Astrocyte of the spinal cord (primary cell): ENCODE measurements around the gene BPHL.

Experiments used
- DNase-seq: peaks from one replicate; pipeline ENCODE4 v3.0.0; 2011; ENCODE audit warnings: low read depth, low spot score
- H3K4me3 ChIP-seq: 2 replicates; pipeline ENCODE4 v1.5.1; 2011; ENCODE audit warnings: low read depth, mild to moderate bottlenecking, low read length, moderate library complexity
- in situ Hi-C: cut with HindIII; loops from 2 replicates; pipeline ENCODE4 v1.10.0; 2017; ENCODE audit warnings: low sequenced_read_pairs
- TF ChIP-seq, protein P1 (sequence below): IDR thresholded peaks from 2 replicates; pipeline ENCODE4 v1.5.1; 2012; ENCODE audit warnings: low read depth, mild to moderate bottlenecking, low read length, inconsistent platforms

Gene BPHL

DNA sequence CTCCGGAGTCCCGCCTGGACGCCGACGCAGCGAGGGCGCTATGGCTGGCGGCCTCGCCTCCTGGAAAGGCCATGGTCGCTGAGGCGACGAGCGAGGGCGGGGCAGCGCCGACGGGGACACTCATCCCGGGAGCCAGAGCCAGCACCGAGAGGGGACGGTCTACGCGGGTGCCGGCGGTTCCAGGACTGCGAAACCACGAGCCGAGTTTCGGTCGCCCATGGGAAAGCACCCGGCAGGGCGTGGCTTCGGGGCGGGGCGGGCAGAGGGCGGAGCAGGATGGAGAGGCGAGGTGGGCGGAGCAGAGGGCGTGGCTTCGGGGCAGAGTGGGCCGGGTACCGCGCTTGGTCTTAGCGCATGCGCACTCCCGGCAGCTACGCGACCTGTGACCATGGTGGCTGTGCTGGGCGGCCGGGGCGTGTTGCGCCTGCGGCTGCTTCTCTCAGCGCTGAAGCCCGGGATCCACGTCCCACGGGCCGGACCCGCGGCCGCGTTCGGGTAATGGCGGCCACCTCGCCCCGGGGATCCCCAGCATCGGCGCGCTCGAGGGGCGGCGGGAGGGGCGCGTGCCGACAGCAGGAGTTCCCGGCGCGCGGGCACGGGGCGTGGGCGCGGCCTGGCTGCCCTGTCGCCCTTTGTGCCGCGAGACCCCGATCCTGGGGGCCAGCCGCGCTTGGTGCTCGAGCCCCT is at the start of gene BPHL:
Gene BPHL (plus strand): TSS at position 359 of the 687 bp plus-strand sequence. CDS start 30 bp downstream, at position 389.
- TF ChIP-seq, protein P1, sequence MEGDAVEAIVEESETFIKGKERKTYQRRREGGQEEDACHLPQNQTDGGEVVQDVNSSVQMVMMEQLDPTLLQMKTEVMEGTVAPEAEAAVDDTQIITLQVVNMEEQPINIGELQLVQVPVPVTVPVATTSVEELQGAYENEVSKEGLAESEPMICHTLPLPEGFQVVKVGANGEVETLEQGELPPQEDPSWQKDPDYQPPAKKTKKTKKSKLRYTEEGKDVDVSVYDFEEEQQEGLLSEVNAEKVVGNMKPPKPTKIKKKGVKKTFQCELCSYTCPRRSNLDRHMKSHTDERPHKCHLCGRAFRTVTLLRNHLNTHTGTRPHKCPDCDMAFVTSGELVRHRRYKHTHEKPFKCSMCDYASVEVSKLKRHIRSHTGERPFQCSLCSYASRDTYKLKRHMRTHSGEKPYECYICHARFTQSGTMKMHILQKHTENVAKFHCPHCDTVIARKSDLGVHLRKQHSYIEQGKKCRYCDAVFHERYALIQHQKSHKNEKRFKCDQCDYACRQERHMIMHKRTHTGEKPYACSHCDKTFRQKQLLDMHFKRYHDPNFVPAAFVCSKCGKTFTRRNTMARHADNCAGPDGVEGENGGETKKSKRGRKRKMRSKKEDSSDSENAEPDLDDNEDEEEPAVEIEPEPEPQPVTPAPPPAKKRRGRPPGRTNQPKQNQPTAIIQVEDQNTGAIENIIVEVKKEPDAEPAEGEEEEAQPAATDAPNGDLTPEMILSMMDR: no peak
- peak; percentile 92 for DNase-seq
- in situ Hi-C loops: no loop called here
- H3K4me3 ChIP-seq: peak within 1 kb of the TSS; percentile 75

DNA sequence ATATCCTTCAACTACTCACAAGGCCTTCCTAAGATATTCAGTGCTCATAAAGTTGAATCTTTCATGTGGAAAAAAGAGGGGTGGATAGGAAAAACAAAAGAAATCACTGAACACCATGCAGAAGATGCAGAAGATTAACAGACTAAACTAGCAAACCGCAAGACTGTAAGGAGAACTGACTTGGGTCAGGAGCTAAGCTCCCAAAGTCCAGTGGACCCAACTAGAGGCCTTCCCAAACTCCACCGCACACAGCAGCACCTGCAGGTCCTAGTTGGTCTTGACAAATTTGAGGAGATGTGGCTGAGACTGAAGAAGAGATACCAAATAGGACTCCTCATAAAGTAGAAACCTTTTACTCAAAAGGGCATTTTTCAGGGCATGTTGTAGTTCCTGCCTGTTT is 46.9 kb upstream of the BPHL start:
- no peak overlapping the region for H3K4me3 ChIP-seq
- TF ChIP-seq, protein P1: no peak
- in situ Hi-C loops: no loop called here
- DNase-seq: no peak

DNA sequence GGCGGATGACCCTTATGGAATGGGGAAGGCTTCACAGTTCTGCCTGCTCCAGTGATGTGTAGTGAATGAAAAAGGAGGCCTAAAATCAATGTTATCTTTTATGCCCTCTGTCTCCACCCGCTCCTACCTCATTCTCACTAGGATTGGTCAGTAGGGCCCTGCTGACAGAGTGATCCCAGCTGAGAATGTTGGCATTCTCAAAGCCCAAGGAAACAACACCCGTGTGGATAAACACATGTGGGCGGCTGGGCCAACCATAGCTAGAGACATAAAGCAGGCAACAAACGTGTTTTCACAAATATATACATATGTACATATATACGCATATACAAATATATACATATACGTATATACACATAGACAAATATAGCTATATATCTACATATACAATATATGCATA is 45.7 kb upstream of the BPHL start:
- in situ Hi-C loops: no loop called here
- DNase-seq: no peak
- H3K4me3 ChIP-seq: no peak overlapping the region
- TF ChIP-seq, protein P1: no peak

DNA sequence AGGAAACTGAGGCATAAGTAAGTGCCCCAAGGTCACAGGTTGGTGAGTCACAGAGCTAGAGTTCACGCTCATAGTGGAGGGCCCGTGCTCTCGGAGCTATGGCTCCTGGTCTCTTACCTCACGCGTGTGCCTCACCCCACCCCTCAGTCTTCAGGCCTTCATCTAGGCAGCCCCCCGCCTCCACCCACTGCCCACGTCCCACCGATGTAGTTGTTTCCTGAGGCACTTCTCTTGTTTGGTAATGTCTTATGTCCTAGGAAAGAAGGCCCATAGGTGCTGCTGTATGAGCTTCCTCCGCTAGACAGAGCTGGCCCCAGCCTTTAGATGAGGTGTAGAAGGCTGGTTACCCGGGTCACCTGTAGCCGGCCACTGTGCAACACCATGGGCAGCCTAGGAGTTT is 45.1 kb upstream of the BPHL start:
- TF ChIP-seq, protein P1: no peak
- H3K4me3 ChIP-seq: no peak overlapping the region
- in situ Hi-C loops: no loop called here
- DNase-seq: no peak

DNA sequence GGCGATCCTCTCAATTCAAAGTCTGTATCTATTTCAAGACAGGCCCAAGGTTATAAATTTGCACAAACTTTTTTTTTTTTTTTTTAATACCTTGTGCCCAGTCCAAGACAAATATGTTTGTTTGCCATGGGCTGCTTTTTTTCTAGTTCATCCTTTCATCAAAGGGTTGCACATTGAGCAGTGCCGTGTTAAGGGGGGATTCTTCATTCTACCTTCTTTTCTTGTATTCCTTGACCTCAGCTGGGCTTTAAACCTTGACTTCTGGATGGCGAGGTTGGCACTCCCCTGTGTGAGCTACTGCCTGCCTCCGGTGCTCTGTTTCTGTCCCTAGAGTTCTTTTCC is 42.8 kb upstream of the BPHL start:
- in situ Hi-C loops: no loop called here
- DNase-seq: no peak
- no peak overlapping the region for H3K4me3 ChIP-seq
- TF ChIP-seq, protein P1: no peak

DNA sequence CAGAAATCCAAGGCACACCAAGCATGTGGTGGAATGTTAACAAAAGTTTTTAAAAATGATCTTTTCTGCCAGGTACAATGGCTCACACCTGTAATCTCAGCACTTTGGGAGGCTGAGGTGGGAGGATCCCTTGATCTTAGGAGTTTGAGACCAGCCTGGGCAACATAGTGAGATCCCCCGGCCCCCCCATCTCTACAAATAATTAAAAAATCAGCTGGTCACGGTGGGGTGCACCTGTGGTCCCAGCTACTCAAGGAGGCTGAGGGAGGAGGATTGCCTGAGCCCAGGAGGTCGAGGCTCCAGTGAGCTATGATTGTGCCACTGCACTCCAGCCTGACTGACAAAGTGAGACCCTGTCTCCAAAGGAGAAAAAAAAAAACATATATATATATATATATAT is 42.2 kb upstream of the BPHL start:
- DNase-seq: no peak
- in situ Hi-C loops: no loop called here
- TF ChIP-seq, protein P1: no peak
- H3K4me3 ChIP-seq: no peak overlapping the region
